M059J (cell line): ENCODE measurements around the gene NCF2. TPM values are rescaled to one million over a fixed set of nuclear protein-coding genes. Genes with fewer than 3 reads are reported as not detected.

Experiments
- DNase-seq: peaks from one replicate; pipeline ENCODE4 v3.0.0-alpha.2; 2012; ENCODE audit warnings: low read depth
- total RNA-seq: library from RNA; depleted of rRNA; stranded (reverse); fragments of >200 nt; shearing (Covaris generic); gene quantifications from 2 replicates; pipeline ENCODE4 v1.2.3, GENCODE V29; 2014

NCF2 gene
- total RNA-seq, 1 experiment from 2014 or later = 10.8 TPM

DNA sequence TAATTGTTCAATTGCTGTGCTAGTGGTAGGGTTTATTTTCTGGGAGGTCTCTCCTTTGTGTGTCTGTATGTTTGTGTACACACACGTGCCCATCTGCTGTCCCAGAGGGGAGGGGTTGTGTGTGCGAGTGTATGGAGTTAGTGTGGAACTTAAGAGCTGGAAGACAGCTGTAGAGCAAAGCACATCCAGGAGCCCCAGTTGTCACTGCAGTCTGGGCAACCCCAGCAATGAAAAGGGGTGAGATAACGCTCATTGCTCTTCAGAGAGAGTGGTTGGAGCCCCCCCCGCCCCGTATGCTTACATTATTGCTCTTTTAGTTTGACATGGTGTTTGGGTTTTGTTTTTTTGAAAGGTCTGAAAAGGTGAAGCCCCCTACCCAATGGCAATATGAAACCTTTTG, 36.9 kb downstream of the NCF2 start:
- no peak for DNase-seq

DNA sequence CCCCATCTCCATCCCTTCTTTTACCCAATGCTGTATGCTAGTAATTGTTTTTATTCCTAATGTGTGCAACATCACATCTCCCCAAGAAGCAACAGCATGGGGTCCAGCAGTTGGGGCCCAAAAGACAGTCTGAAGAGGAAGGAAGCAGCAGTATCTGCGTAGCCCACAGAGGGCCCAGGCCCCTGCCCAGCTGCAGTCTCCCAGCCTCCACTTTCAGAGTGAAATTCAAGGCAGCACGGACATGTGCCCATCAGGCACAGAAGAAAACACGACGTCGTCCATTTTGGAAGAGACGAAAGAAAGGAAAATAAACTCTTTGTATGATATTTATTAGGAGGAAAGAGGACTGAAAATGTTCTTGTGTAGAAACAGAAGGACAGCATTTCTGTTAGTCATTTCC, 37.4 kb downstream of the NCF2 start:
- no peak for DNase-seq

DNA sequence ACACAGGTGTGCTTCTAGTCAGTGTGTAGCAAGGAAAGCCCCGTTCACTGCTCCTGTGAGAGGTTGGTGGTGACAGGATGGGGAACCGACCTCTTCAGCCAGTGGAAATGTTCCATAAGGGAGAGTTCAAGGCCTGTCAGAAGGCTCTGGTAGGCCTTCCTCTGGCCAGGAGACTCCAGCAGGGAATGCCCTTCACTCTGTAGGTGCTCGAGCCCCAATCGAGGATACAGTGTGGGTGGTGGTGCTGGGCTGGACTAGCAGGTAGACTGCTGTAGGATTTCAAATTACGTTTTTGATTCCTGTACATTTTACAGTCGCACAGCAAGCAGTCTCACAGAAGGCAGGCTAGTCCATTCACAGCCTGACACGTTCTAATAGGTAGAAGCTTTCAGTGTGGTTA, 37.8 kb downstream of the NCF2 start:
- DNase-seq = no peak

DNA sequence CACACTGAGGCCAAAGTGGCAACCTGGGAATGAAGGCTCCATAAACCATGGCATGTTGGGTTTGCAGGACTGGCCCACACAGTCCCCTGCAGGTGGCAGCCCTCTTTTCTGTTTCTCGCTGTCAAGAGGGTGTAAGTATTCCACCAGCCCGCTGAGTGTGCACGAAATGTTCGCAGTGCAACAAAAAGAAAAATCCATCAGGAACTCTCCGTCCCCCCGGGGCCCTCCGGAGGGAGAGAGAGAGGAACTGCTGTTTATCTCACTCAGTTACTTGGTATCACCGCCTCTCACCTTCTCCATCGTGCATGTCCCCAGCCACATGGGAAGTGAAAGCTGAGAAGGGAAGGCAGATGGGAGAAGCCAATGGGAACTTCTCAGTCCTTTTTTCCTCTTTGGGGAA, 38.3 kb downstream of the NCF2 start:
- DNase-seq = no peak

DNA sequence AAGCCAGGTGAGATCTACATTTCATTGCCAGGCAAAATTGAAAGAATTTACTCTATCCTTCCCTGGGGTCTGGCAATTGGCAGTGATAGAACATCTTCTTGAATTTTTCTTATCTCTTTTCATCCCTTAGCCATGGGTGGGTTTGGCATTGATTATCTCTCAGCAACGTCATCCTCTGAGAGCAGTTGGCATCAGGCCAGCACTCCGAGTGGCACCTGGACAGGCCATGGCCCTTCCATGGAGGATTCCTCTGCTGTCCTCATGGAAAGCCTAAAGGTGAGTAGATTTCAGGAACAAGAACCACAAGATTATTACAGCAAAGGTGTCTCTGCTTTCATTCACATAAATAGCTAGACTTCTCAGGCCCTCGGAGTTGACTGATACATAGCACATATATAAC, 39.3 kb downstream of the NCF2 start:
- DNase-seq = no peak

DNA sequence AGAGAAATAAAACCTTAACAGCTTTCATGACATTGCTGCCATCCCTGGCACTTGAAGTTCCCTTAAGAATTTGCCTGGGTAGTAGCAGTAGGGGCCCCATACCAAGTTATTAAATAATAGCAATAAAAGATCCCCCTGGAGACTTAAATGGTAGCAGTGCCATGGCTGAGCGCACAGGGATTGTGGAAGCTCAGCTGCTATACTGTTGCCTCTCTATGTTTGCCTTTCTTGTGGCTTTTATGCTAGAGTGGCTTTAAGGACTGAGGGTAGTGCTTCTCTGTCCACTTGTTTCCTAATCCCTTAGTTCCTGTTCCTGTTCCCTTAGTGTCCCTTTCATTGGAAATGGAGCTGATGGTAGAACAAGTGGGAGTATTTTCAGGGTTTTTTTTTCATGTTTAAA, 42.1 kb downstream of the NCF2 start:
- DNase-seq = no peak

- no peak for DNase-seq
Measured at GRCh38 chr1:183546427-183546826, 43.8 kb downstream of the NCF2 start.

GRCh38 chr1:183544598-183545297, 45.5 kb downstream of the NCF2 start:
- DNase-seq = no peak

DNA sequence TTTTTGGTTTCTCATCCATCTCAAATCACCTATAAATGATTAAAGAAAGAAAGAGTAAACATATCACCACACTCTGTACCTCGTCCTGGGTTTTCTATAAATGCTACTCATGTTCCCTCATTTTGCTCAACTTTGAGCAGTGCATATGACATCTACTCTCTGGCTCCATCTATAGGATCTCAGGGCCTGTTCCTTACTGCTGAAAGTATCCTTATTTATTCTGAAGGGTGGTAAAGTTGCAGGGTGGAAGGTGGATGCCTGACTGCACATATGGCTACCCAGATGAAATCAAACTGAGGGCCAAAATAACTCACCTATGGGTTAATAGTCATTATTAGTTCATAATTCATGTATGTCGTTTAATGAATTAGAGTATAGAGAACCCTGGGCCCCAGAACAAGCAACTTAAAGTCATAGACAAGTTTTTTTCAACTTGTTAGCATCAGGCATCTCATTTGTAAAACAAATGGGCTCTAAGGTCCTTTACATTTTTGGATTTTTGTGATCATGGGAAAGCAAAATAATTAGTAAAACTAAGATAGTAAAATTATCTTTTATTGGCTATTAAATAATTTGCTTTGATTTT, 46.5 kb downstream of the NCF2 start:
- DNase-seq = peak; percentile 63

GRCh38 chr1:183537405-183537804, 52.9 kb downstream of the NCF2 start:
- no peak for DNase-seq

GRCh38 chr1:183533617-183534174, 56.6 kb downstream of the NCF2 start:
- no peak for DNase-seq

DNA sequence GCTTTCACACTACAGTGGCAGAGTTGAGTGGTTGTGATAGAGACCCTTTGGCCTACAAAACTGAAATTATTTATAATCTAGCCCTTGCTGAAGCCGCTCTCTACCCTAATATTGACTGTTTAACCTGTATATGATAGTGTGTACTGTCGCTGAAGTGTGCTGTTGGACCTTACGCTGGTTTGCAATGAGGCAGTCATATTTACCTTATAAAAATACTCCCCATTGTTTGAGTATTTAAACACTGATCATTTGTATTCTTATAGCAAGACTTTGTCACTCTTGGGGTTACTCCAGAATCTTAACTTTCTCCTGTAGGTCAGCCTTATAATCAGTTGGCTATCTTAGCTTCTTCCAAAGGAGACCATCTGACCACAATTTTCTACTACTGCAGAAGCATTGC, 61.7 kb downstream of the NCF2 start:
- no peak for DNase-seq

- no peak for DNase-seq
Measured at GRCh38 chr1:183522104-183522503, 68.2 kb downstream of the NCF2 start.

DNA sequence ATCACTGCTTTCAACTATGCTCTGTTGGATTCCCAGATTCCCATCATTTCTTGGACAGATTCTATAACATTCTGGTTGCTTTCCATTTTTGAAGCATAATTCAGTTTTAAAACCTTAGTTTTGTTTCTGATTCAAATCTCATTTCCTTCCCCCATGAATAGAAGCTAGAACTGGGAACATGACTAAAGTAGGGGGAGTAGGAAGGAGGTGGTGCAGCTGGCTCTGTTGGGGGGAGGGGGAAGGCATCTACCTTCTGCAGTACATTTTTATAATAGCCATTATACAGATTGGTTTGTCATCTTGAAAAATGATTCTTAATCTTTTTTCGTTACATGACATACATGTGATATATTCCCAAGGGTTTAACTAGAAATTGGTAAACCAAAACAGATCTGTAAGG, 69.9 kb downstream of the NCF2 start:
- DNase-seq = no peak

GRCh38 chr1:183517401-183517800, 72.9 kb downstream of the NCF2 start:
- DNase-seq = no peak

- no peak for DNase-seq
Measured at GRCh38 chr1:183516725-183517124, 73.5 kb downstream of the NCF2 start.

DNA sequence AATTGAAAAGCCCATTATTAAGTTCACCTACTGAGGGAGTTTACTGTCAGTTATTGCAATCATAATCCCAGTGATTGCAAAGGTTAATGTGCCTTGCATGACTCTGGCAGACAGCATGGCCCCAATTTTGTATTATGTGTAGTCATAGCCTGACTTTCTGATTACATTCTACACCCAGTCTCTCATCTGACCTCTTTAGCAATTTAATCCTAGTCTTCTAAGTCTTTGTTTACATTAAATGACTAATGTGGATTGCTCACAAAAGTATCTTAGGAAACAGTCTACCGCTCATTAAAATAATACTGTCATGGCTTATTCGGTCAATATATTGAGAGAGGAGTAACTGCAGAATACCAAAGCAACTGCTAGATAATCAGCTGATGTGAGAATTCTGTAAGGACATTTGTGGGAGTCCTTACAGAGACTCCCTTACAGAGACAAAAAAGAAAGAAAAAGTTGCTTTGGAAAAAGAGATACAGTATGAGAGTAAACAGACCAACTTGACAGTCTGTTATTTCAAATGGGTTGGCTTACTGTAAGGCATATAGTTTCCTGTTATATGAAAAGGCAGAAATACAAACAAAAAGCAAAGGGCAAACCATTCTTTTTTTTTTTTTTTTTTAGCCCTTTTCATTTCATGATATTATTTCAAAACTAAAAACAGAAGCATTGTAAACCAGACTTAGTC, 75.1 kb downstream of the NCF2 start:
- peak; percentile 84 for DNase-seq

DNA sequence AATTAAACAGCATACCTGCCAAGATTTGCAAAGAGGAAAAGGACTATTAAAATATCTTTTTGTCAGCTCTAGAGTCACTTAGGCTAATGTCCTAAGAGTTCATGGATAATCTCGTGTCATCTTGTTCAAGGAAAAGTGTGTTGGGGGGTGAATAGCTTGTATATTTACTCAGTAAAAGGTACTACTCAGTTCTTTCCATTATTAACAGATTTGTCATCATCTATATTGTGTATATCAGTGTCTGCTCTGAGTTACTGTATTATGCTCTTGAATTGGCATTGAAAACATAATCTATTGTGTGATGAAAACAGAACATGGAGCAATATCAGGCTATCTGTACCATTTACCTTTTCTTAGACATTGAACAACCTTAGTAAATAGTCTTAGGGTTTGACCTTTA, 76.0 kb downstream of the NCF2 start:
- DNase-seq = no peak

DNA sequence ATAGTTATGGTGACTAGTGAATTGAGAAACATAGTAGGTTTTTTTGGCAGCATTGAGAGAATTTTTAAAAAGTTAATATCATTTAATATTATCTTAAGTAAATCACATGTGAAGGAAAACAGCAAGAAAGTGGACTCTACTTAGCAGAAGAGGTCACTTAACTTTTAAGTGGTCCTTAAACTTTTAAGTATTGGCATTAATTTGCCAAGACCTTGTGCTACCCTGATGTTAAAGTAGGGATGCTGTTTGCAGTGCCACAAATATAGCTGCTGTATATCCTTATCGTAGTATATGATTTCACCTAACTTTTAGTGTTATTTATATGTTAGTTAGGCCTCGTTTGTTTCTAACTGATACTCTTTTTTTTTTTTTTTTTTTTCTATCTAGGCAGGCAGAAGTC, 77.8 kb downstream of the NCF2 start:
- no peak for DNase-seq

DNA sequence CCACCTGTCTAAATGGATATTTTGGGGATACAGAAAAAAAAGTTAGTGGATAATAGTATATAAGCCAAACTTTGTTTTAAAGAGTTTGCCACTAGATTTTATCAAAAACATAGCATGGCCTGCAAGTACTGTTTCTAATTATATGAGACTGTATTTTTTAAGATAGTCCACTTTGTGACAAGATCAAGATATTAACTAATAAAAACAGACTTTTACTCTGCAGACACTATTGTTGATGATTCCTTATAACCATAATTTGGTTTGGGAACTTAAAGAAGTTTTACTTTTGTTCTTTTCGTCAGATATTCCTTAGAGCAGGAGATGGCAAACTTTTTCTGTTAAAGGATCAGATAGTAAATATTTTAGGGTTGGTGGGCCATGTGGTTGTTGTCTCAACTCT, 81.6 kb downstream of the NCF2 start:
- no peak for DNase-seq

DNA sequence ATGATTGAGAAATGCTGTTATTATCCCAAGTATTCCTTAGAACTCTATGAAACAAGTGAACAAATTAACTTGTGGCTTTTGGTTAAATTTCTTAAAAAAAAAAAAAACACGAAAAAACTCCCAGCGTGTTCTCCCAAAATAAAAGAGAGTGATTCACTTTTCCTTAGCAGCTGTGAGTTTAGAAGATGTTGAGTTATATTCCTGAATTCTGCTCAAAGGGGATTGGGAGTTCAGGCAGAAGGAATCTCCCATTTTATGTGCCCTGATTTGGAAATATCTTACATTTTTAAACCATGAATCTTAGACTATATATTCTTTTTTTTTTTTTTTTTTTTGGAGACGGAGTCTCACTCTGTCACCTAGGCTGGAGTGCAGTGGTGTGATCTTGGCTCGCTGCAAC, 83.7 kb downstream of the NCF2 start:
- DNase-seq = no peak
